K562 (cell line): ENCODE data around the gene ATP6V0E1. TPM values are rescaled to one million over a fixed set of nuclear protein-coding genes. Genes with fewer than 3 reads are reported as not detected.
A peak's percentile ranks its signal among the peaks of the same experiment; 100 is the strongest.

ENCODE experiments used
- BHLHE40 ChIP-seq: IDR thresholded peaks from 2 replicates; pipeline ENCODE4 v1.6.1; 2011; ENCODE audit warnings: low read length, improper control_type of control experiment
- CGGBP1 ChIP-seq: fragments of 250-450 bp; sonication (Bioruptor Pico); IDR thresholded peaks from 2 replicates; pipeline ENCODE4 v1.9.0; 2021; ENCODE audit warnings: mild to moderate bottlenecking
- CHD1 ChIP-seq: fragments of 200-600 bp; sonication (generic); IDR thresholded peaks from one replicate; pipeline ENCODE4 v1.6.1; 2012; ENCODE audit warnings: mild to moderate bottlenecking, moderate library complexity, low read length, inconsistent platforms
- HDAC1 ChIP-seq, 2 experiments: fragments of 450-650 bp; IDR thresholded peaks; 2 replicates each; pipeline ENCODE4 v1.6.1; 2016 to 2017; ENCODE audit warnings: inconsistent platforms in 1 of 2, mild to moderate bottlenecking in 1 of 2, moderate library complexity in 1 of 2
- HNRNPL ChIP-seq: fragments of 200-400 bp; formaldehyde crosslinking; IDR thresholded peaks from 2 replicates; pipeline ENCODE4 v1.6.1; 2017; ENCODE audit warnings: low read depth, mild to moderate bottlenecking, low read length
- ILF3 ChIP-seq: fragments of 450-650 bp; IDR thresholded peaks from 2 replicates; pipeline ENCODE4 v1.6.1; 2018; ENCODE audit warnings: antibody characterized with exemption, mild to moderate bottlenecking, moderate library complexity, borderline replicate concordance
- L3MBTL2 ChIP-seq: fragments of 450-650 bp; IDR thresholded peaks from 2 replicates; pipeline ENCODE4 v1.6.1; 2016; ENCODE audit warnings: mild to moderate bottlenecking, moderate library complexity
- MBD2 ChIP-seq: sonication (generic); IDR thresholded peaks from 2 replicates; pipeline ENCODE4 v1.6.1; 2016; ENCODE audit warnings: low read depth, borderline replicate concordance
- MCM3 ChIP-seq: fragments of 450-650 bp; IDR thresholded peaks from 2 replicates; pipeline ENCODE4 v1.6.1; 2016
- NCOA2 ChIP-seq, 2 experiments: fragments of 450-650 bp; IDR thresholded peaks; 2 replicates each; pipeline ENCODE4 v1.6.1; 2018; ENCODE audit warnings: mild to moderate bottlenecking in 2 of 2, moderate library complexity in 1 of 2; ENCODE audit not compliant: partially characterized antibody in 2 of 2
- NCOA4 ChIP-seq: fragments of 450-650 bp; IDR thresholded peaks from 2 replicates; pipeline ENCODE4 v1.6.1; 2018; ENCODE audit warnings: mild to moderate bottlenecking; ENCODE audit not compliant: partially characterized antibody
- NR2C1 ChIP-seq, 2 experiments: fragments of 450-650 bp; IDR thresholded peaks; 2 replicates each; pipeline ENCODE4 v1.6.1; 2017; ENCODE audit warnings: mild to moderate bottlenecking in 2 of 2, antibody characterized with exemption in 1 of 2, inconsistent platforms in 1 of 2, missing compliant biosample characterization in 1 of 2, missing genetic modification characterization in 1 of 2
- POLR3A ChIP-seq: IDR thresholded peaks from 2 replicates; pipeline ENCODE4 v1.6.1; 2011; ENCODE audit warnings: borderline replicate concordance, mild to moderate bottlenecking, moderate library complexity; ENCODE audit not compliant: insufficient read length, insufficient read depth; ENCODE audit errors: extremely low read depth
- SOX6 ChIP-seq: fragments of 450-650 bp; IDR thresholded peaks from 2 replicates; pipeline ENCODE4 v1.6.1; 2014; ENCODE audit warnings: mild to moderate bottlenecking
- U2AF1 ChIP-seq: fragments of 200-400 bp; formaldehyde crosslinking; optimal IDR thresholded peaks from 2 replicates; pipeline ENCODE3; 2017; ENCODE audit warnings: mild to moderate bottlenecking, low read depth, low read length, moderate library complexity
- ZNF12 ChIP-seq: sonication (generic); formaldehyde crosslinking; IDR thresholded peaks from 2 replicates; pipeline ENCODE4 v1.4.0; 2020; ENCODE audit warnings: mild to moderate bottlenecking, missing genetic modification reagents
- ZNF140 ChIP-seq: fragments of 250-450 bp; sonication (Bioruptor Pico); IDR thresholded peaks from 2 replicates; pipeline ENCODE4 v1.8.0; 2021; ENCODE audit warnings: moderate library complexity, mild to moderate bottlenecking, inconsistent platforms
- ZNF280B ChIP-seq: fragments of 250-450 bp; sonication (Bioruptor Pico); IDR thresholded peaks from 2 replicates; pipeline ENCODE4 v1.5.1; 2021; ENCODE audit warnings: mild to moderate bottlenecking
- polyA plus RNA-seq, 8 experiments: library from polyadenylated mRNA; depleted of rRNA in 4 of 8; stranded (reverse) in 5 of 8; unstranded in 3 of 8; fragments of >200 nt; fragmentation: Nextera tagmentation in 2 of 8; fragmentation: Illumina TruSeq in 1 of 8; extraction: Ambion mirVana in 2 of 8; extraction: Trizol in 1 of 8; gene quantifications; 2 replicates each; pipeline versions ENCODE4 v1.2.1 to v1.2.3, GENCODE V29; 2011 to 2014; ENCODE audit warnings: inconsistent platforms in 1 of 8, missing spikeins in 1 of 8
- total RNA-seq, 7 experiments: library from RNA; depleted of rRNA in 6 of 7; stranded (reverse); fragments of >200 nt in 6 of 7; fragmentation: Illumina TruSeq in 2 of 7; extraction: Trizol in 2 of 7; gene quantifications; 2 replicates each; pipeline versions ENCODE4 v1.2.1 to v1.2.3, GENCODE V29; 2011 to 2021; ENCODE audit warnings: low replicate concordance in 1 of 7
- TF ChIP-seq, protein P1 (sequence below): sonication (generic); formaldehyde crosslinking; IDR thresholded peaks from 2 replicates; pipeline ENCODE4 v1.8.0; 2023; ENCODE audit warnings: mild to moderate bottlenecking, missing genetic modification reagents
- TF ChIP-seq, protein P2 (sequence below): fragments of 450-650 bp; IDR thresholded peaks from 2 replicates; pipeline ENCODE4 v1.6.1; 2016; ENCODE audit warnings: mild to moderate bottlenecking

The ATP6V0E1 gene
- total and polyA plus RNA-seq, 9 of the 15 experiments (the other 6 are each of a cell fraction or from before 2014, with no cell fraction given) = 63.8 to 395 (median 112) TPM

- TF ChIP-seq, protein P1, sequence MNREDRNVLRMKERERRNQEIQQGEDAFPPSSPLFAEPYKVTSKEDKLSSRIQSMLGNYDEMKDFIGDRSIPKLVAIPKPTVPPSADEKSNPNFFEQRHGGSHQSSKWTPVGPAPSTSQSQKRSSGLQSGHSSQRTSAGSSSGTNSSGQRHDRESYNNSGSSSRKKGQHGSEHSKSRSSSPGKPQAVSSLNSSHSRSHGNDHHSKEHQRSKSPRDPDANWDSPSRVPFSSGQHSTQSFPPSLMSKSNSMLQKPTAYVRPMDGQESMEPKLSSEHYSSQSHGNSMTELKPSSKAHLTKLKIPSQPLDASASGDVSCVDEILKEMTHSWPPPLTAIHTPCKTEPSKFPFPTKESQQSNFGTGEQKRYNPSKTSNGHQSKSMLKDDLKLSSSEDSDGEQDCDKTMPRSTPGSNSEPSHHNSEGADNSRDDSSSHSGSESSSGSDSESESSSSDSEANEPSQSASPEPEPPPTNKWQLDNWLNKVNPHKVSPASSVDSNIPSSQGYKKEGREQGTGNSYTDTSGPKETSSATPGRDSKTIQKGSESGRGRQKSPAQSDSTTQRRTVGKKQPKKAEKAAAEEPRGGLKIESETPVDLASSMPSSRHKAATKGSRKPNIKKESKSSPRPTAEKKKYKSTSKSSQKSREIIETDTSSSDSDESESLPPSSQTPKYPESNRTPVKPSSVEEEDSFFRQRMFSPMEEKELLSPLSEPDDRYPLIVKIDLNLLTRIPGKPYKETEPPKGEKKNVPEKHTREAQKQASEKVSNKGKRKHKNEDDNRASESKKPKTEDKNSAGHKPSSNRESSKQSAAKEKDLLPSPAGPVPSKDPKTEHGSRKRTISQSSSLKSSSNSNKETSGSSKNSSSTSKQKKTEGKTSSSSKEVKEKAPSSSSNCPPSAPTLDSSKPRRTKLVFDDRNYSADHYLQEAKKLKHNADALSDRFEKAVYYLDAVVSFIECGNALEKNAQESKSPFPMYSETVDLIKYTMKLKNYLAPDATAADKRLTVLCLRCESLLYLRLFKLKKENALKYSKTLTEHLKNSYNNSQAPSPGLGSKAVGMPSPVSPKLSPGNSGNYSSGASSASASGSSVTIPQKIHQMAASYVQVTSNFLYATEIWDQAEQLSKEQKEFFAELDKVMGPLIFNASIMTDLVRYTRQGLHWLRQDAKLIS (CRISPR knock-in tag) = peak; percentile 45; the same call in 1 of the 2 replicates
- no peak for TF ChIP-seq U2AF1
- TF ChIP-seq, protein P2, sequence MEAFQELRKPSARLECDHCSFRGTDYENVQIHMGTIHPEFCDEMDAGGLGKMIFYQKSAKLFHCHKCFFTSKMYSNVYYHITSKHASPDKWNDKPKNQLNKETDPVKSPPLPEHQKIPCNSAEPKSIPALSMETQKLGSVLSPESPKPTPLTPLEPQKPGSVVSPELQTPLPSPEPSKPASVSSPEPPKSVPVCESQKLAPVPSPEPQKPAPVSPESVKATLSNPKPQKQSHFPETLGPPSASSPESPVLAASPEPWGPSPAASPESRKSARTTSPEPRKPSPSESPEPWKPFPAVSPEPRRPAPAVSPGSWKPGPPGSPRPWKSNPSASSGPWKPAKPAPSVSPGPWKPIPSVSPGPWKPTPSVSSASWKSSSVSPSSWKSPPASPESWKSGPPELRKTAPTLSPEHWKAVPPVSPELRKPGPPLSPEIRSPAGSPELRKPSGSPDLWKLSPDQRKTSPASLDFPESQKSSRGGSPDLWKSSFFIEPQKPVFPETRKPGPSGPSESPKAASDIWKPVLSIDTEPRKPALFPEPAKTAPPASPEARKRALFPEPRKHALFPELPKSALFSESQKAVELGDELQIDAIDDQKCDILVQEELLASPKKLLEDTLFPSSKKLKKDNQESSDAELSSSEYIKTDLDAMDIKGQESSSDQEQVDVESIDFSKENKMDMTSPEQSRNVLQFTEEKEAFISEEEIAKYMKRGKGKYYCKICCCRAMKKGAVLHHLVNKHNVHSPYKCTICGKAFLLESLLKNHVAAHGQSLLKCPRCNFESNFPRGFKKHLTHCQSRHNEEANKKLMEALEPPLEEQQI = no peak
- TF ChIP-seq HDAC1 (IDR thresholded peaks at IDR 0.05) = peak in 1 of 2 experiments; percentile 75; a peak in 3 of 4 replicates
- TF ChIP-seq ZNF12 = no peak
- no peak for TF ChIP-seq NCOA2 (IDR thresholded peaks at IDR 0.05; ENCODE audit: partially characterized antibody in 2 of 2)
- TF ChIP-seq HNRNPL = no peak
- no peak for TF ChIP-seq MCM3
- no peak for TF ChIP-seq CGGBP1 (CRISPR knock-in tag)
- peak; percentile 48 for TF ChIP-seq CHD1
- TF ChIP-seq NCOA4 = no peak
- no peak for TF ChIP-seq ZNF140 (CRISPR knock-in tag)
- 0 out of 2 replicates have a peak, but pooled peaks have one; percentile 6 for TF ChIP-seq BHLHE40
- no peak for TF ChIP-seq ZNF280B (CRISPR knock-in tag)
- peak; percentile 99 for TF ChIP-seq MBD2
- peak; percentile 88 for TF ChIP-seq NR2C1 (IDR thresholded peaks at IDR 0.05)
- TF ChIP-seq NR2C1 (tag; IDR thresholded peaks at IDR 0.05) = peak; percentile 90
- TF ChIP-seq L3MBTL2 = 0 out of 2 replicates have a peak, but pooled peaks have one; percentile 38
- no peak for TF ChIP-seq POLR3A
- TF ChIP-seq SOX6 = no peak
- TF ChIP-seq ILF3 = no peak
Measured at GRCh38 chr5:173057062-173057924, 73.7 kb downstream of the ATP6V0E1 start (continued).
